Stimulated activated CD4-positive, alpha-beta T cell treated with anti-CD3 and anti-CD28 coated beads, Interleukin-4, amount 100 ng/mL, for 24 hours (primary cell): ENCODE data around the gene SMIM35.

Source experiments
- DNase-seq: peaks from one replicate; pipeline ENCODE4 v3.0.0-alpha.2; 2020

Gene SMIM35

GRCh38 chr11:118086913-118087768 lies at the start of gene SMIM35:
TSS of gene SMIM35 (minus strand) at chr11:118086963. CDS start at chr11:118086757, 206 bp downstream.
- no peak for DNase-seq

GRCh38 chr11:118136341-118136740 lies 49.6 kb upstream of the SMIM35 start:
- no peak for DNase-seq

- no peak for DNase-seq
Measured at GRCh38 chr11:118135796-118136165, 49.0 kb upstream of the SMIM35 start.

GRCh38 chr11:118135051-118135795 lies 48.5 kb upstream of the SMIM35 start:
- DNase-seq: no peak

GRCh38 chr11:118133816-118134215 lies 47.1 kb upstream of the SMIM35 start:
- DNase-seq: no peak

GRCh38 chr11:118132385-118133151 lies 45.8 kb upstream of the SMIM35 start:
- DNase-seq: no peak

- DNase-seq: no peak
Measured at GRCh38 chr11:118129471-118130172, 42.9 kb upstream of the SMIM35 start.

GRCh38 chr11:118128721-118129470 lies 42.1 kb upstream of the SMIM35 start:
- DNase-seq: no peak

GRCh38 chr11:118128310-118128709 lies 41.5 kb upstream of the SMIM35 start:
- no peak for DNase-seq

- no peak for DNase-seq
Measured at GRCh38 chr11:118126082-118126838, 39.5 kb upstream of the SMIM35 start.

- no peak for DNase-seq
Measured at GRCh38 chr11:118124929-118125535, 38.3 kb upstream of the SMIM35 start.

GRCh38 chr11:118120793-118121192 lies 34.0 kb upstream of the SMIM35 start:
- no peak for DNase-seq

- DNase-seq: no peak
Measured at GRCh38 chr11:118117790-118118601, 31.2 kb upstream of the SMIM35 start.

- DNase-seq: no peak
Measured at GRCh38 chr11:118115048-118115447, 28.3 kb upstream of the SMIM35 start.

GRCh38 chr11:118114266-118114665 lies 27.5 kb upstream of the SMIM35 start:
- no peak for DNase-seq

- no peak for DNase-seq
Measured at GRCh38 chr11:118112711-118113430, 26.1 kb upstream of the SMIM35 start.

- DNase-seq: no peak
Measured at GRCh38 chr11:118111744-118112035, 24.9 kb upstream of the SMIM35 start.

GRCh38 chr11:118111019-118111743 lies 24.4 kb upstream of the SMIM35 start:
- no peak for DNase-seq

GRCh38 chr11:118109231-118109630 lies 22.5 kb upstream of the SMIM35 start:
- no peak for DNase-seq
